Neural progenitor cell (in vitro differentiated cells): Measurements from ENCODE around the gene DPH3. TPM values are rescaled to one million over a fixed set of nuclear protein-coding genes. Genes with fewer than 3 reads are reported as not detected.

ENCODE experiments used
- DNase-seq: peaks from one replicate; pipeline ENCODE4 v3.0.0-alpha.2; 2016; ENCODE audit warnings: low spot score
- H2AFZ ChIP-seq: fragments of 200-600 bp; sonication (generic); replicated peaks from 2 replicates; pipeline ENCODE4 v1.6.1; 2016; ENCODE audit warnings: antibody characterized with exemption
- H3F3A ChIP-seq: fragments of 200-600 bp; sonication (generic); 2 replicates; pipeline ENCODE4 v1.6.1; 2016; ENCODE audit warnings: antibody characterized with exemption, low read depth
- H3K27ac ChIP-seq: fragments of 200-600 bp; sonication (generic); 2 replicates; pipeline ENCODE4 v1.5.1; 2016; ENCODE audit warnings: mild to moderate bottlenecking
- H3K27me3 ChIP-seq: fragments of 200-600 bp; sonication (generic); 2 replicates; pipeline ENCODE4 v1.6.1; 2016; ENCODE audit warnings: mild to moderate bottlenecking, moderate library complexity
- H3K36me3 ChIP-seq: fragments of 200-600 bp; sonication (generic); 2 replicates; pipeline ENCODE4 v1.5.1; 2016
- H3K4me1 ChIP-seq: fragments of 200-600 bp; sonication (generic); 2 replicates; pipeline ENCODE4 v1.6.1; 2016; ENCODE audit warnings: mixed run types
- H3K4me2 ChIP-seq: fragments of 200-600 bp; sonication (generic); 2 replicates; pipeline ENCODE4 v1.6.1; 2016
- H3K4me3 ChIP-seq: fragments of 200-600 bp; sonication (generic); 2 replicates; pipeline ENCODE4 v1.5.1; 2016
- H3K79me2 ChIP-seq: fragments of 200-600 bp; sonication (generic); 2 replicates; pipeline ENCODE4 v1.6.1; 2016; ENCODE audit warnings: low read depth
- H3K9ac ChIP-seq: fragments of 200-600 bp; sonication (generic); 2 replicates; pipeline ENCODE4 v1.6.1; 2016
- H3K9me3 ChIP-seq: fragments of 200-600 bp; sonication (generic); 2 replicates; pipeline ENCODE4 v1.5.1; 2016; ENCODE audit warnings: low read depth
- H4K20me1 ChIP-seq: fragments of 200-600 bp; sonication (generic); 2 replicates; pipeline ENCODE4 v1.6.1; 2016; ENCODE audit warnings: low read depth
- H3K27ac Mint-ChIP-seq: 3 replicates; pipeline ENCODE4 v1.8.0; 2021; ENCODE audit warnings: mixed read lengths
- H3K27me3 Mint-ChIP-seq: 2 replicates; pipeline ENCODE4 v1.8.0; 2022; ENCODE audit warnings: low read depth, mild to moderate bottlenecking, inconsistent platforms, moderate library complexity, mixed read lengths; ENCODE audit not compliant: insufficient read depth
- H3K36me3 Mint-ChIP-seq: 3 replicates; pipeline ENCODE4 v1.8.0; 2021; ENCODE audit warnings: mixed read lengths
- H3K4me1 Mint-ChIP-seq: 3 replicates; pipeline ENCODE4 v1.8.0; 2021; ENCODE audit warnings: mixed read lengths
- H3K4me3 Mint-ChIP-seq: 3 replicates; pipeline ENCODE4 v1.8.0; 2021; ENCODE audit warnings: mild to moderate bottlenecking, moderate library complexity, mixed read lengths
- H3K9me3 Mint-ChIP-seq: 3 replicates; pipeline ENCODE4 v1.8.0; 2020; ENCODE audit warnings: mixed read lengths
- CTCF ChIP-seq: fragments of 200-600 bp; sonication (generic); IDR thresholded peaks from 2 replicates; pipeline ENCODE4 v1.5.1; 2017; ENCODE audit warnings: antibody characterized with exemption, mild to moderate bottlenecking
- EZH2 ChIP-seq: fragments of 200-600 bp; sonication (generic); IDR thresholded peaks from 2 replicates; pipeline ENCODE4 v1.6.1; 2017; ENCODE audit warnings: antibody characterized with exemption, mild to moderate bottlenecking, moderate library complexity
- EZH2phosphoT487 ChIP-seq: fragments of 200-600 bp; sonication (generic); IDR thresholded peaks from 2 replicates; pipeline ENCODE4 v1.6.1; 2017; ENCODE audit warnings: antibody characterized with exemption
- total RNA-seq: library from RNA; depleted of rRNA; stranded (reverse); fragments of >200 nt; gene quantifications from 2 replicates; pipeline ENCODE4 v1.2.3, GENCODE V29; 2015; ENCODE audit warnings: low replicate concordance

Gene DPH3
- total RNA-seq, 1 donor from 2014 or later = 31.2 TPM

- H3K36me3 Mint-ChIP-seq = no peaks in the 10 kb centered on the region
- no peaks in the 10 kb centered on the region for H3K9me3 ChIP-seq
- H3K27ac ChIP-seq = no peak overlapping the region
- no peaks in the 10 kb centered on the region for H3F3A ChIP-seq
- H2AFZ ChIP-seq = no peak overlapping the region
- H3K4me1 ChIP-seq = no peaks in the 10 kb centered on the region
- peaks cover 3% of the 10 kb centered on the region for H3K9me3 Mint-ChIP-seq
- no peaks in the 10 kb centered on the region for H3K27me3 ChIP-seq
- H3K9ac ChIP-seq = no peak overlapping the region
- H3K36me3 ChIP-seq = no peaks in the 10 kb centered on the region
- H3K4me3 ChIP-seq = no peak overlapping the region
- H3K4me3 Mint-ChIP-seq = no peak overlapping the region
- no peaks in the 10 kb centered on the region for H4K20me1 ChIP-seq
- no peak for TF ChIP-seq EZH2
- TF ChIP-seq CTCF = no peak
- TF ChIP-seq EZH2phosphoT487 = no peak
- H3K79me2 ChIP-seq = no peaks in the 10 kb centered on the region
- peaks cover 4% of the 10 kb centered on the region for H3K4me1 Mint-ChIP-seq
- no peak overlapping the region for H3K4me2 ChIP-seq
- DNase-seq = no peak
- H3K27me3 Mint-ChIP-seq = no peaks in the 10 kb centered on the region
- H3K27ac Mint-ChIP-seq = no peak overlapping the region
These were observed 30.5 kb downstream of the DPH3 start for GRCh38 chr3:16234281-16234680.

DNA sequence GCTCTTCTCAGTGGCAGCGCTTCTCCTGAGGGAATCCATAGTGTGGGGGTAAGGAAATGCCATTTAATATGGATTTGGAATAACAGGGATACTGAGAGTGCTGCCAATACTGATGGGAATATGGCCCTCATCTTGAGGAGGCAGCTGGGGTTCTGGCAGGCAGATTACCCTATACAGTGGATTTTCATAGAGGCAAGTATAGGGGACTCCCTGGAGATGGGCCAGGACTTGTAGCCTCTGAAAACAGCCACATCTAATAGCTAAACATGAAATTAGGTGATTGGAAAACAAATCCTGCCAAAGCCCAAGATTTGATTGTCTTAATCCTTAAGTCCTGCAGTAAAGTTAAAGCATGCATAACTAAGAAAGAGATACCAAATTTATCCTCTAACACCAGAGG is 30.9 kb downstream of the DPH3 start:
- no peak overlapping the region for H3K27ac ChIP-seq
- no peak overlapping the region for H2AFZ ChIP-seq
- TF ChIP-seq EZH2phosphoT487 = no peak
- no peak for TF ChIP-seq EZH2
- no peak for TF ChIP-seq CTCF
- Mint-ChIP-seq H3K27me3 (no peaks in the 10 kb centered on the region), H3K4me3 (no peak overlapping the region), H3K36me3 (no peaks in the 10 kb centered on the region), H3K9me3 (peaks cover 3% of the 10 kb centered on the region), H3K27ac (no peak overlapping the region), H3K4me1 (peaks cover 4% of the 10 kb centered on the region)
- no peaks in the 10 kb centered on the region for H4K20me1 ChIP-seq
- H3K4me2 ChIP-seq = no peak overlapping the region
- no peaks in the 10 kb centered on the region for H3K36me3 ChIP-seq
- H3F3A ChIP-seq = no peaks in the 10 kb centered on the region
- H3K27me3 ChIP-seq = no peaks in the 10 kb centered on the region
- no peak overlapping the region for H3K9ac ChIP-seq
- H3K9me3 ChIP-seq = no peaks in the 10 kb centered on the region
- H3K4me1 ChIP-seq = no peaks in the 10 kb centered on the region
- DNase-seq = no peak
- no peak overlapping the region for H3K4me3 ChIP-seq
- H3K79me2 ChIP-seq = no peaks in the 10 kb centered on the region

DNA sequence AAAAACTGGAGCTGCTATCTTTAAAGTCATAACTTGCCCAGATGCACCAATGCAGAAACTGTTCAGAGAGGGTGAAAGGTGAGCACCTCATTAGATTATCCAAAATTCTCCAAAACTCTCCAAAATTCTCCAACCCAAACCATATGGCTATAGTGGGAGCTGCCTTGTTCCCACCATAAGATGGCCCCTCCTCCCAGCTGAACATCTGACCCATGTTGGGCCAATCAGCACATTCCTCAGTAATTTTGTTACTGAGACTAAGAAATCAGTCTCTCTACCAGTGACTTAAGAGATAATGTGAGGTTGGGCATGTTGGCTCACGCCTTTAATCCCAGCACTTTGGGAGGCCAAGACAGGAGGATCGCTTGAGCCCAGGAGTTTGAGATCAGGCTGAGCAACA is 32.8 kb downstream of the DPH3 start:
- TF ChIP-seq CTCF (no peak), EZH2 (no peak), EZH2phosphoT487 (no peak)
- Histone ChIP-seq H3K4me2 (no peak overlapping the region), H3K36me3 (no peaks in the 10 kb centered on the region), H3K9me3 (no peaks in the 10 kb centered on the region), H3K9ac (no peak overlapping the region), H3F3A (no peaks in the 10 kb centered on the region), H3K4me1 (peaks cover 9% of the 10 kb centered on the region), H2AFZ (no peak overlapping the region), H3K27me3 (no peaks in the 10 kb centered on the region), H3K79me2 (no peaks in the 10 kb centered on the region), H4K20me1 (no peaks in the 10 kb centered on the region), H3K27ac (no peak overlapping the region), H3K4me3 (no peak overlapping the region)
- Mint-ChIP-seq H3K27ac (no peak overlapping the region), H3K4me1 (peaks cover 13% of the 10 kb centered on the region), H3K9me3 (peaks cover 3% of the 10 kb centered on the region), H3K4me3 (no peak overlapping the region), H3K36me3 (no peaks in the 10 kb centered on the region), H3K27me3 (peaks cover 2% of the 10 kb centered on the region)
- no peak for DNase-seq

- TF ChIP-seq EZH2phosphoT487 = no peak
- TF ChIP-seq CTCF = no peak
- no peak for TF ChIP-seq EZH2
- peaks cover 9% of the 10 kb centered on the region for H3K4me1 ChIP-seq
- Mint-ChIP-seq H3K27ac (no peak overlapping the region), H3K9me3 (peaks cover 3% of the 10 kb centered on the region), H3K4me1 (peaks cover 20% of the 10 kb centered on the region), H3K4me3 (no peak overlapping the region), H3K36me3 (no peaks in the 10 kb centered on the region), H3K27me3 (peaks cover 2% of the 10 kb centered on the region)
- no peaks in the 10 kb centered on the region for H3F3A ChIP-seq
- no peak overlapping the region for H3K4me2 ChIP-seq
- no peaks in the 10 kb centered on the region for H3K9me3 ChIP-seq
- no peaks in the 10 kb centered on the region for H3K36me3 ChIP-seq
- no peak overlapping the region for H3K9ac ChIP-seq
- H3K4me3 ChIP-seq = no peak overlapping the region
- H3K79me2 ChIP-seq = no peaks in the 10 kb centered on the region
- no peak for DNase-seq
- no peaks in the 10 kb centered on the region for H3K27me3 ChIP-seq
- no peak overlapping the region for H3K27ac ChIP-seq
- H4K20me1 ChIP-seq = no peaks in the 10 kb centered on the region
- H2AFZ ChIP-seq = no peak overlapping the region
These were observed 35.1 kb downstream of the DPH3 start for GRCh38 chr3:16229681-16230080.
